Prostate gland (tissue), 2 donors: ENCODE results near the gene MPHOSPH10. TPM values are rescaled to one million over a fixed set of nuclear protein-coding genes. Genes with fewer than 3 reads are reported as not detected.
"Not testable (repeated sequence)": the region's sequence is repeated elsewhere in the genome, so short reads cannot be mapped to it uniquely, and the experiment has no call there.

Experiments
- DNase-seq: peaks from one replicate; pipeline ENCODE4 v3.0.0-alpha.2; 2019; ENCODE audit warnings: low spot score
- H3K27ac ChIP-seq, 2 donors: fragments of 200-600 bp; sonication (generic); 2 replicates each; pipeline ENCODE4 v1.5.1; 2017 to 2019
- H3K27me3 ChIP-seq: fragments of 200-600 bp; sonication (generic); replicated peaks from 2 replicates; pipeline ENCODE4 v1.5.1; 2019; ENCODE audit not compliant: insufficient read depth
- H3K36me3 ChIP-seq, 2 donors: fragments of 200-600 bp; sonication (generic); 1 replicate in 1 of 2; 2 replicates in 1 of 2; pipeline versions ENCODE4 v1.5.1 to v1.8.1; 2017 to 2019
- H3K4me1 ChIP-seq: fragments of 200-600 bp; sonication (generic); replicated peaks from 2 replicates; pipeline ENCODE4 v1.5.1; 2019
- H3K4me3 ChIP-seq, 2 donors: fragments of 200-600 bp; sonication (generic); 2 replicates each; pipeline ENCODE4 v1.5.1; 2017 to 2019
- H3K9me3 ChIP-seq: fragments of 200-600 bp; sonication (generic); 2 replicates; pipeline ENCODE4 v1.5.1; 2017
- POLR2A ChIP-seq: fragments of 450-650 bp; IDR thresholded peaks from one replicate; pipeline ENCODE4 v1.6.1; 2016; ENCODE audit warnings: antibody characterized with exemption, mild to moderate bottlenecking
- POLR2AphosphoS5 ChIP-seq: sonication (generic); formaldehyde crosslinking; IDR thresholded peaks from one replicate; pipeline ENCODE4 v1.6.1; 2017; ENCODE audit warnings: antibody characterized with exemption
- WGBS: methylation state at CpG from one replicate; pipeline ENCODE4 v1.1.5; 2018; 5-methylcytosine and 5-hydroxymethylcytosine counted together
- intact Hi-C: fragments of 100-400 bp; cut with DNase I; formaldehyde crosslinking; loops from one replicate; pipeline ENCODE4 v1.14.2; 2022
- total RNA-seq, 2 donors: library from RNA; depleted of rRNA; stranded (reverse); fragments of >200 nt; gene quantifications; one replicate each; pipeline ENCODE4 v1.1.0, GENCODE V29; 2016
- TF ChIP-seq, protein P1 (sequence below), 4 experiments: fragments of 200-600 bp in 2 of 4; fragments of 450-650 bp in 2 of 4; sonication (generic) in 2 of 4; IDR thresholded peaks; 1 replicate in 3 of 4; 2 replicates in 1 of 4; pipeline ENCODE4 v1.5.1; 2016 to 2019; ENCODE audit warnings: antibody characterized with exemption in 4 of 4, mild to moderate bottlenecking in 2 of 4, moderate library complexity in 2 of 4

The MPHOSPH10 gene
- total RNA-seq, 2 donors from 2014 or later, result 20.2 to 25.9 TPM

DNA sequence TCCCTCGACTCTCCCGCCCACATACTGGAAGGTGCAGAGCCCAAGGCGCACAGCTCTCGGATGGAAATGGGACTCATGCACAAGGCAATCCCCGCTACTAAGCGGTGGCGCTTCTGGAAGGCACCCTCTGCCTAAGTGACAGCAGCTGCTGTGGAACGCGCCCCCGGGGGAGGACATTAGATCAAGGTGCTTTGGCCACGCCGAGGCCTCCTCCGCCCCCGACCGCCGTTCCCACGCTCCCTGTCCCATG is 607 bp upstream of the MPHOSPH10 start:
- H3K4me1 ChIP-seq, result peaks cover 6% of the 10 kb centered on the region
- intact Hi-C loops, result loop anchor here (5.0 kb wide), 1 partner anchor 63 kb away; the partner anchor contains the start of gene NAGK
- H3K27ac ChIP-seq, result peak overlapping the region; percentile 93 to 96
- DNase-seq, result no peak
- H3K9me3 ChIP-seq, result no peaks in the 10 kb centered on the region
- peak overlapping the region; percentile 54 to 89 for H3K4me3 ChIP-seq
- no peaks in the 10 kb centered on the region for H3K36me3 ChIP-seq
- TF ChIP-seq POLR2A (no peak), POLR2AphosphoS5 (no peak)
- TF ChIP-seq, protein P1, sequence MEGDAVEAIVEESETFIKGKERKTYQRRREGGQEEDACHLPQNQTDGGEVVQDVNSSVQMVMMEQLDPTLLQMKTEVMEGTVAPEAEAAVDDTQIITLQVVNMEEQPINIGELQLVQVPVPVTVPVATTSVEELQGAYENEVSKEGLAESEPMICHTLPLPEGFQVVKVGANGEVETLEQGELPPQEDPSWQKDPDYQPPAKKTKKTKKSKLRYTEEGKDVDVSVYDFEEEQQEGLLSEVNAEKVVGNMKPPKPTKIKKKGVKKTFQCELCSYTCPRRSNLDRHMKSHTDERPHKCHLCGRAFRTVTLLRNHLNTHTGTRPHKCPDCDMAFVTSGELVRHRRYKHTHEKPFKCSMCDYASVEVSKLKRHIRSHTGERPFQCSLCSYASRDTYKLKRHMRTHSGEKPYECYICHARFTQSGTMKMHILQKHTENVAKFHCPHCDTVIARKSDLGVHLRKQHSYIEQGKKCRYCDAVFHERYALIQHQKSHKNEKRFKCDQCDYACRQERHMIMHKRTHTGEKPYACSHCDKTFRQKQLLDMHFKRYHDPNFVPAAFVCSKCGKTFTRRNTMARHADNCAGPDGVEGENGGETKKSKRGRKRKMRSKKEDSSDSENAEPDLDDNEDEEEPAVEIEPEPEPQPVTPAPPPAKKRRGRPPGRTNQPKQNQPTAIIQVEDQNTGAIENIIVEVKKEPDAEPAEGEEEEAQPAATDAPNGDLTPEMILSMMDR (IDR thresholded peaks at IDR 0.05), result no peak
- 0% methylated on average over 12 of the region's 17 CpGs for WGBS
- H3K27me3 ChIP-seq, result no peaks in the 10 kb centered on the region

DNA sequence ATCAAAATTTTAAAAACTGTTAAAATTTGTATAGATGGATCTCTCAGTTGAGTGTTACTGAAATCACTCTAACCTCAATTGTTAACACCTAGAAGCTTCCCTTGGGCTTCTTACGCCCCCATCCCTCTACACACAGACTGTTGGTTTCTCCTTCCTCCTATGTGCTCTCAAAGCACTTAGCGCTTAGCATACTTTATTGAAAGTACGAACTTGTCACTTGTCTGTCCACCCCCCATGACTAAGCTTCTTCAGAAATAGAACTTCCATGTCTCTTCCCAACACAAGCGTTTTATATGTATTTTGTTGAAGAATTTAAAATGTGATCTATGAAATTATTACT is 441 bp downstream of the MPHOSPH10 start:
- Histone ChIP-seq H3K4me1 (peaks cover 6% of the 10 kb centered on the region), H3K27ac (peak overlapping the region; percentile 93 to 96), H3K27me3 (no peaks in the 10 kb centered on the region), H3K36me3 (no peaks in the 10 kb centered on the region), H3K4me3 (peak overlapping the region; percentile 54 to 89), H3K9me3 (no peaks in the 10 kb centered on the region)
- TF ChIP-seq, protein P1 (IDR thresholded peaks at IDR 0.05), result no peak
- intact Hi-C loops, result loop anchor here (5.0 kb wide), 1 partner anchor 64 kb away; the partner anchor contains the start of gene NAGK
- no peak for DNase-seq
- WGBS, result under 1% methylated on average over 4 of the region's 4 CpGs

DNA sequence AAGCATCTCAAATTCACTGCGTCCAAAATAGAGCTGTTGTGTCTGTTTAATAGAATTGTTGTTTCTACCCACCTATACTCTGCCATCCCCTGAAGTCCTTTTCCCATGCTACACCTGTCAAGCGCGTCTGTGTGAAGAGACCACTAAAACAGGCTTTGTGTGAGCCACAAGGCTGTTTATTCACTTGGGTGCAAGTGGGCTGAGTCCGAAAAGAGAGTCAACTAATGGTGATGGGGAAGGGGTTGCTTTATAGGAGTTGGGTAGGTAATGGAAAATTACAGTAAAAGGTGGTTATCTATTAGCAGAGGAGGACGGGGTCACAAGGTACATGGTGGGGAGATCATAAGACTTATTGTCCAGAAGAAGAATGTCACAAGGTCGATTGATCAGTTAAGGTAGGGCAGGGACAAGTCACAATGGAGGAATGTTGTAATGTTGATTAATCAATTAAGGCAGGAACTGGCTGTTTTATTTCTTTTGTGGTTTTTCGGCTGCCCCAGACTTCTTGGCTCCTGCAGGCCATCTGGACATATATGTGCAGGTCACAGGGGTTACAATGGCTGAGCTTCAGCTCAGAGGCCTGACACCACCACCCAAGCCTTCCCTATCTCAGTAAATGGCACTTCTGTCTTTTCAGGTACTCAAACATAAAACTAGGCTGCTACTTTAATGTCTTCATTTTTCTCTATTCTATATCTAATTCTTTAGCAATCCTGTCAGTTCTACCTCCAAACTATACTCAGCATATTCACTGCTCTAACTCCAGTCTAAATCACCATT is 1.1 kb downstream of the MPHOSPH10 start:
- peak overlapping the region; percentile 54 to 89 for H3K4me3 ChIP-seq
- not testable (repeated sequence) for H3K9me3 ChIP-seq, DNase-seq, H3K4me1 ChIP-seq, H3K36me3 ChIP-seq, H3K27me3 ChIP-seq
- 34% methylated on average over 7 of the region's 7 CpGs for WGBS
- intact Hi-C loops, result loop anchor here (5.0 kb wide), 1 partner anchor 64 kb away; the partner anchor contains the start of gene NAGK
- peak overlapping the region; percentile 93 to 96 for H3K27ac ChIP-seq

DNA sequence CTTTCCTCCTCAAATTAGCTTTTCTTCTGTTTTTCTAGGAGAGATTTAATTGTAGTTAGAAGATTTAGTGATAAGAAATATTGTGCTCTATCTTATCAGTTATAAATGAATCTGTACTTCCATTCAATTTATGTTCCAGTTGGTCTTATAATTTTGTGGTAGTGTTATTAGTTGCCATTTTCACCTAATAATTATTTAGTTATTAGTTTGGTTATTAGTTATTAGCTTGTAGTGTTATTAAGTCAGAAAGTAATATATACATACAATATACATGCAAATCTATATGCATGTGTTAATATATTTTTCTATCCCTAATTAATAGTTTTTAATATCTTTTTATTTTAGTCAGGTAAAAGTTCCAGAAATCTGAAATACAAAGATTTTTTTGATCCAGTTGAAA is 3.2 kb downstream of the MPHOSPH10 start:
- H3K9me3 ChIP-seq, result no peaks in the 10 kb centered on the region
- H3K4me3 ChIP-seq, result no peak overlapping the region
- H3K36me3 ChIP-seq, result peaks cover 0 to 9% of the 10 kb centered on the region in 2 donors
- H3K27me3 ChIP-seq, result no peaks in the 10 kb centered on the region
- TF ChIP-seq POLR2A (no peak), POLR2AphosphoS5 (no peak)
- TF ChIP-seq, protein P1 (IDR thresholded peaks at IDR 0.05), result no peak
- no peak for DNase-seq
- intact Hi-C loops, result loop anchor here (5.0 kb wide), 1 partner anchor 66 kb away; the partner anchor contains the start of gene NAGK
- no peaks in the 10 kb centered on the region for H3K4me1 ChIP-seq
- H3K27ac ChIP-seq, result no peak overlapping the region

DNA sequence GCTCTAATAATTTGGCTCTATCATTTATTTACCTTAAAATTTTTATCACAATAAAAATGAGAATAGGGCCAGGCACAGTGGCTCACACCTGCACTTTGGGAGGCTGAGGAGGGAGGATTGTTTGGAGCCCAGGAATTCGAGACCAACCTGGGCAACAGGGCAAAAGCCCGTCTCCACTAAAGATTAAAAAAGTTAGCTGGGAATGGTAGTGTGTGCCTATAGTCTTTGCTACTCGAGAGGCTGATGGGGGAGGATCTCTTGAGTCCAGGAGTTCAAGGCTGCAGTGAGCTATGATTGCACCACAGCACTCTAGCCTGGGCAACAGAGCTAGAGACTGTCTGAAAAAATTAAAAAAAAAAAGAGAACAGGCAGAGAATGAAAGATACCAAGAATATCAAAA is 5.7 kb downstream of the MPHOSPH10 start:
- DNase-seq, result no peak
- H3K9me3 ChIP-seq, result no peaks in the 10 kb centered on the region
- no peaks in the 10 kb centered on the region for H3K4me1 ChIP-seq
- intact Hi-C loops, result no loop called here
- TF ChIP-seq POLR2AphosphoS5 (no peak), POLR2A (no peak)
- TF ChIP-seq, protein P1 (IDR thresholded peaks at IDR 0.05), result no peak
- H3K36me3 ChIP-seq, result peaks cover 7 to 16% of the 10 kb centered on the region in 2 donors
- H3K27me3 ChIP-seq, result no peaks in the 10 kb centered on the region
- H3K27ac ChIP-seq, result no peak overlapping the region
- no peak overlapping the region for H3K4me3 ChIP-seq
- 77% methylated on average over 3 of the region's 3 CpGs for WGBS
